ENCODE results near the gene MFSD1. TPM values are rescaled to one million over a fixed set of nuclear protein-coding genes. Genes with fewer than 3 reads are reported as not detected.

MFSD1 gene
- total RNA-seq, 1 experiment from 2014 or later, result 50.7 TPM

- intact Hi-C loops (cut with micrococcal nuclease; ENCODE audit: unreplicated experiment), result no loop called here
- no peaks in the 10 kb centered on the region for H3K27me3 ChIP-seq (ENCODE audit: control insufficient read depth, insufficient read depth, low read length)
- ChIA-PET CTCF (interaction anchor here (0.6 kb wide), 1 partner anchor 177 kb away, joined by 3 read pairs; no protein-coding TSS in a partner anchor), POLR2A (no interaction called here)
- no peaks in the 10 kb centered on the region for H3K36me3 ChIP-seq (ENCODE audit: control insufficient read depth, insufficient read depth, low read length)
- no peaks in the 10 kb centered on the region for H3K9me3 ChIP-seq (ENCODE audit: control insufficient read depth, insufficient read depth, low read depth, low read length)
- in situ Hi-C loops (cut with HindIII; ENCODE audit: low pct_unique_long_range_greater_than_20kb, low sequenced_read_pairs), result no loop called here
- no peak overlapping the region for H3K27ac ChIP-seq (ENCODE audit: low read length)
- no TSS peak for BruUV-seq (replicated peaks)
- DNase-seq (ENCODE audit: low read depth, low spot score), result no peak
- TF ChIP-seq TCF7L2 (IDR thresholded peaks at IDR 0.05; ENCODE audit: low read depth, low read length), result no peak
- TF ChIP-seq CTCF (IDR thresholded peaks at IDR 0.05), result no peak
- no peak for TF ChIP-seq SIN3A (IDR thresholded peaks at IDR 0.05; ENCODE audit: borderline replicate concordance, insufficient read depth, low read depth, low read length)
- no peak for TF ChIP-seq REST (IDR thresholded peaks at IDR 0.05; ENCODE audit: insufficient read depth in 1 of 2, low read depth in 2 of 2, low read length in 1 of 2)
- TF ChIP-seq POLR2AphosphoS5 (IDR thresholded peaks at IDR 0.05; ENCODE audit: low read depth, low read length), result no peak
- H3K4me3 ChIP-seq (ENCODE audit: low read depth in 2 of 2, low read length in 2 of 2), result no peak overlapping the region
- no peaks in the 10 kb centered on the region for H3K4me1 ChIP-seq (ENCODE audit: control insufficient read depth, insufficient read depth, low read length)
- ATAC-seq, result no peak; the same call in 1 of the 2 replicates
These were observed 57.5 kb downstream of the MFSD1 start for GRCh38 chr3:158859362-158859761.

- in situ Hi-C loops (cut with HindIII; ENCODE audit: low pct_unique_long_range_greater_than_20kb, low sequenced_read_pairs) (no loop called here), intact Hi-C loops (cut with micrococcal nuclease; ENCODE audit: unreplicated experiment) (no loop called here)
- Histone ChIP-seq H3K36me3 (ENCODE audit: control insufficient read depth, insufficient read depth, low read length) (no peaks in the 10 kb centered on the region), H3K4me1 (ENCODE audit: control insufficient read depth, insufficient read depth, low read length) (no peaks in the 10 kb centered on the region), H3K9me3 (ENCODE audit: control insufficient read depth, insufficient read depth, low read depth, low read length) (no peaks in the 10 kb centered on the region), H3K4me3 (ENCODE audit: low read depth in 2 of 2, low read length in 2 of 2) (no peak overlapping the region), H3K27ac (ENCODE audit: low read length) (no peak overlapping the region), H3K27me3 (ENCODE audit: control insufficient read depth, insufficient read depth, low read length) (no peaks in the 10 kb centered on the region; the same call in 1 of the 2 replicates)
- ATAC-seq, result no peak
- DNase-seq (ENCODE audit: low read depth, low spot score), result no peak
- ChIA-PET CTCF (no interaction called here), POLR2A (no interaction called here)
- TF ChIP-seq CTCF (IDR thresholded peaks at IDR 0.05), result no peak
- no peak for TF ChIP-seq SIN3A (IDR thresholded peaks at IDR 0.05; ENCODE audit: borderline replicate concordance, insufficient read depth, low read depth, low read length)
- no peak for TF ChIP-seq REST (IDR thresholded peaks at IDR 0.05; ENCODE audit: insufficient read depth in 1 of 2, low read depth in 2 of 2, low read length in 1 of 2)
- TF ChIP-seq TCF7L2 (IDR thresholded peaks at IDR 0.05; ENCODE audit: low read depth, low read length), result no peak
- no peak for TF ChIP-seq POLR2AphosphoS5 (IDR thresholded peaks at IDR 0.05; ENCODE audit: low read depth, low read length)
- BruUV-seq (replicated peaks), result no TSS peak
These were observed 61.4 kb downstream of the MFSD1 start for GRCh38 chr3:158863247-158863646.

Measured in Panc1 (cell line).